HG02870 (cell line): ENCODE measurements around the gene DNAI2.

Source experiments
- ATAC-seq: cut with Tn5 transposase; IDR thresholded peaks from one replicate; pipeline ENCODE4 v1.9.1; 2021; ENCODE audit warnings: mild to moderate bottlenecking, moderate library complexity; ENCODE audit not compliant: unreplicated experiment

The DNAI2 gene

GRCh38 chr17:74335529-74336062 is 61.6 kb downstream of the DNAI2 start:
- ATAC-seq: no peak

GRCh38 chr17:74336307-74336706 is 62.3 kb downstream of the DNAI2 start:
- ATAC-seq: no peak

GRCh38 chr17:74337834-74338500 is 63.9 kb downstream of the DNAI2 start:
- ATAC-seq: no peak

DNA sequence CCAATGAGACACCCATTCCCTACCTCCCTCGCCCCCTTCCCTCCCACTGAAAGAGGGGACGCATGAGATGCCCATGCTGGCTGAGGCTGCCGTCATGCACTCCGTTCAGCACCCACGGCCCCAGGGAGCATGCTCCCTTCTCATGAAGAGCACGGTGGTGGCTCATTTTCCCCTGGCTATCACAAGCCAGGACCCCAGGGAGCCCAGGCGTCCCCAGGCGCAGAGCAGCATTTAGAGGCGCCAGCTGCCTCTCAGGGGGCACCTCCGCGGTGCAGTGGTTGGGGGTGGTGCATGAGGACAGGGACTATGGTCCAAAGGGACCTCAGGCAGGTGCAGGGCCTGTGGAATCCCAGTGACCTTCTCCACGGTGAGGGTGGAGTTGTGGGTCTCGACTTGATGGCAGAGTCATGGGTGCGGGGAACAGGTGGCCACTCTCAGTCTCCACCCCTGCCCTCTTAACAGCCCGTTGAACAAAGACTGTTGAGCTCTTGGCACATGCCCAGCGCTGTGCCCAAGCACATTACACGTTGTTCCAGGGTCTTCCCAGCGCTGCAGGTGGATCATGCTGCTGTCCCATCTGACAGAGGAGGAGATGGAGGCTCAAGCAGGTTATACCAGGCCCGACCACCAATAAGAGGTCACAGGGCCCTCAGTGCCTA is 65.6 kb downstream of the DNAI2 start:
- no peak for ATAC-seq

DNA sequence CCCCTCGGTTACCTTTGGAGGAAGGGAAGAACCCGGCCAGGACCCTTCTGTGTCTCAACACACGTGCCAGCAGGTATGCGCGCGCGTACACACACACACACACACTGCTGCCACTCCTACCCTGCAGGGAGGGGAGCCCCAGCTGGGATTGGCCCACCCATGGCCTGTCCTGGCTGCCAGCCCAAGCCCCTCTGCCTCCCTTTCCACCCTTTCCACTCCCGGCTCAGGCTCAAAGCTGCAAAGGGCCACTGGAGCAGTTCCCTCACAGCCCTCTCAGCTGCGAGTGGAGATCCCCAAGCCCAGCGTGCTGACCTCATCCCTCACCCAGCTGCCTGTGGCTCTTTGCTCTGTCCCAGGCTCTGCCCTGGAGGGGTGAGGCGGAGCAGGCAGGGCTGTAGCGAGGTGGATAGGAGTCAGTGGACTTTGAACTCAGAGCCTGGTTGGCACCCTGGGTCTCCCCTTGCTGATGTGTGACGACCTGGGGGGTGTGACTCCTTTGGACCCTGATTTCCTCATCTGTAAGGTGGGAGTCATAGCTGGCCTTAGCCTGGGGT is 66.5 kb downstream of the DNAI2 start:
- ATAC-seq: no peak

GRCh38 chr17:74342224-74342623 is 68.2 kb downstream of the DNAI2 start:
- ATAC-seq: no peak

- ATAC-seq: no peak
Measured at GRCh38 chr17:74343121-74343520, 69.1 kb downstream of the DNAI2 start.

- ATAC-seq: no peak
Measured at GRCh38 chr17:74343526-74344284, 69.7 kb downstream of the DNAI2 start.

GRCh38 chr17:74344658-74345057 is 70.6 kb downstream of the DNAI2 start:
- no peak for ATAC-seq

DNA sequence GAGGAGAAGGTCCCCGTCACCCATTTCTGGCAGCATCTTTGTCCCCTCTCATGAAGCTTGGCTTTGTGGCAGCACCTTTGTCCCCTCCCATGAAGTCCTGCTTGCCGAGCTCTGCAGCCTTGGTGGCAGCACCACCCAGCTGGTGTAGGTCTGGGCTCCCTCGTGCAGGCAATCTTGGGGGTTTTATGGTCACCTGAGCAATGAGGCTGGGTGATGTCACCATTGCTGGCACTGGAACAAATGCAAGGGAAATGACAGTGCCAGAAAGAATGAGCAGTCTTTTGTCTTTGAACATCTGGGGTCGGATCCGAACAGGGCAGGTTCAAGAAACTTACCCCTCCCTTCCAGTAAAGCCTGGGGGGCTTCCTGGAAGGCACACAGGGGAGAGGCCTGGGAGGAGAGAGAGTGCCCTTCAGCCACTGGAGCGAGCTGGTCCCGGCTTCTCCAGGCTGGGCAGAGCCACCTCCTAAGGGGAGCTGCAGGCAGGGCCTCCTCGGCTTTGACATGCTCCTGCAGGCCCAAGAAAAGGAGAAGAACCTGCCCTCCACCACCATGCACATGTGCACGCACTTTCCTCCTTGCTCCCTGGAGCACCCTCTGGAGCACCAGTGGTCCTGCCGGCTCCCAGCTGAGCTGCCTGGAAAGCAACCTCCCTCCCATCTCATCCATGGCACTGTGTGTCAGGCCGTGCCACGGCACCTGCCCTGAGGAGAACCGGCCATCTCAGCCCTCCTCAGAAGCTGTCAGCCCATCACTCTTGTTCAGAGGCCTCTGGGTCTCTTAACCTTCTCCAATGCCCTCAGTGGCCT is 71.6 kb downstream of the DNAI2 start:
- ATAC-seq: no peak

DNA sequence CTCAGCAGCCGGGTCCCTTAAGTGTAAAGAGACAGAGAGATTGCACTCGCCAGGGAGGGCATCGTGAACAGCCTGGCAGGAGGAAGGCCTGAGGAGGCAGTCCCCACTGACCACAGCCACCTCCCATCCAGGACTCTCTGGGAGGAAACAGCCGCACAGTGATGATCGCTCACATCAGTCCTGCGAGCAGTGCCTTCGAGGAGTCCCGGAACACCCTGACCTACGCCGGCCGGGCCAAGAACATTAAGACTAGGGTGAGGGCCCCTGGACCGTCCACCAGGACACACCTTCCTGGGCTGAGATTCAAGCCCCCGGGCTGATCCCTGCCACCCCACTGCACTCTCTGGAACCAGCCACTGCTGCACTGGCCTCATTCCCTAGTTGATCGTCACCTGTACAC is 73.6 kb downstream of the DNAI2 start:
- ATAC-seq: no peak

DNA sequence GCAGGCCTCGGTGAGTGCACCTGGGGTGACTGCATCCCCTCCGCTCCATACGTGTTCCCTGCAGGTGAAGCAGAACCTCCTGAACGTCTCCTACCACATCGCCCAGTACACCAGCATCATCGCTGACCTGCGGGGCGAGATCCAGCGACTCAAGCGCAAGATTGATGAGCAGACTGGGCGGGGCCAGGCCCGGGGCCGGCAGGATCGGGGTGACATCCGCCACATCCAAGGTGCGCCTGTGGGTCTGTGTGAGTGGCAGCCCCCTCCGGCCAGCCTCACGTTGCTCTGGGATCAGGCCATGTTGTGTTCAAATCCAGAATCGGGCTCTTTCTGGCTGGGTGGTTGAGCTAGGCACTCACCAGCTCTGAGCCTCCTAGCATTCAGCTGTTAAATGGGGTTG is 75.1 kb downstream of the DNAI2 start:
- no peak for ATAC-seq

DNA sequence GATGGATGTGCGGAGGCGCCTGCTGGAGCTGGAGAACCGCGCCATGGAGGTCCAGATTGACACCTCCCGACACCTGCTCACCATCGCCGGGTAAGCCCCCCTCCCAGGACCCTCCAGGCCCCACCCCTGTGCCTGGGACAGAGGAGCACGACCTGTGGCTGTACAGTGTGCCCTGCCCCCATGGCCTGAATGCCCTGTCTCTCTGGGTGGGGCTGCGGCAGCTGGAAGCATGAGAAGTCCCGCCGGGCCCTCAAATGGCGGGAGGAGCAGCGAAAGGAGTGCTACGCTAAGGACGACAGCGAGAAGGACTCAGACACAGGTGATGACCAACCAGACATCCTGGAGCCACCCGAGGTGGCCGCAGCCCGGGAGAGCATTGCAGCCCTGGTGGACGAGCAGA is 76.5 kb downstream of the DNAI2 start:
- ATAC-seq: no peak

GRCh38 chr17:74351552-74352210 is 77.6 kb downstream of the DNAI2 start:
- no peak for ATAC-seq

DNA sequence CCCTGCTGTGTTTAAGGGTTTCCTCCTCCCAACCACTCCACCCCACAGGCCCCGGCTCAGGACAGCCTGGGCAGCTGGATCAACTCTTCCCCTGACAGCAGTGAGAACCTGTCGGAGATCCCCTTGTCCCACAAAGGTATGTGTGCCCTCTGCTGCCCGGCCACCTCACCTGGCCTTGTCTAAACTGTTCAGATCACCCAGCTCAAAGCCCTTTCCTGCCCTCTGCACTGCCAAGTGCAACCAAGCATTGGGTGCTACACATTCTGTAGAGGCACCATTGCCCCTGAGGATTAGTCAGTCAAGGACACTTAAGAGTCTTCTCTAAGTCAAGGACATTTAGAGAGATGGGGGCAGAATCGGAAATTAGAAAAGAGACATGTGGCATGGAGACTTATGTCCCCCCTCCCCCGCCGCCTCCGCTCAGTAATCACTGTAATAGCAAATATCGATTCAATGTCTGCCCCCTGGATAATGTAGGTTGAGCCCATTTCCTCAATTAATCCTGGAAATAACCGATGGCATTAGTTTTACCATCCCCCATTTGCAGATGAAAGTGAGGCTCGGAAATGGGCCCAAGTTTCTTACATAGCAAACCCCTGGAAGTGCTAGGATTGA is 79.5 kb downstream of the DNAI2 start:
- ATAC-seq: no peak

GRCh38 chr17:74354123-74354522 is 80.1 kb downstream of the DNAI2 start:
- ATAC-seq: no peak

DNA sequence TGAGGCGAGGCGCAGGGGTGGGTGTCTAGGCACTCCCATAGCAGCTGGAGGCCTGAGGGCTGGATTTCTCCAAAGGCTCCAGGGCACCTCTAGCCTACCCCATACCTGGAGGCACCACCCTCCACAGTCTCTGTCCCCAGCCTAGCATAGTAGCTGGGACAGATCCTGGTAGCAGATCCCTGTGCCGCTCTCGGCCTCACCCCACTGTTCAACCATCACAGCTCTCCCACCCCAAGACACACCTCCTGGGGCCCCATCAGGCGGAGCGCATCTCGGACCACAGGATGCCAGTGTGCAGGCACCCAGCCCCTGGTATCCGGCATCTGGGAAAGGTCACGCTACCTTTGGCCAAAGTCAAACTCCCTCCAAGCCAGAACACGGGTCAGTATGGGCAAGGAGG is 80.5 kb downstream of the DNAI2 start:
- no peak for ATAC-seq

- no peak for ATAC-seq
Measured at GRCh38 chr17:74355065-74355464, 81.0 kb downstream of the DNAI2 start.

GRCh38 chr17:74356646-74357465 is 82.8 kb downstream of the DNAI2 start:
- no peak for ATAC-seq
